Kidney tubule cell (primary cell): Measurements from ENCODE around the gene GSS.

ENCODE experiments used
- DNase-seq: peaks from one replicate; pipeline ENCODE4 v3.0.0-alpha.2; 2018; ENCODE audit warnings: low spot score

Gene GSS

DNA sequence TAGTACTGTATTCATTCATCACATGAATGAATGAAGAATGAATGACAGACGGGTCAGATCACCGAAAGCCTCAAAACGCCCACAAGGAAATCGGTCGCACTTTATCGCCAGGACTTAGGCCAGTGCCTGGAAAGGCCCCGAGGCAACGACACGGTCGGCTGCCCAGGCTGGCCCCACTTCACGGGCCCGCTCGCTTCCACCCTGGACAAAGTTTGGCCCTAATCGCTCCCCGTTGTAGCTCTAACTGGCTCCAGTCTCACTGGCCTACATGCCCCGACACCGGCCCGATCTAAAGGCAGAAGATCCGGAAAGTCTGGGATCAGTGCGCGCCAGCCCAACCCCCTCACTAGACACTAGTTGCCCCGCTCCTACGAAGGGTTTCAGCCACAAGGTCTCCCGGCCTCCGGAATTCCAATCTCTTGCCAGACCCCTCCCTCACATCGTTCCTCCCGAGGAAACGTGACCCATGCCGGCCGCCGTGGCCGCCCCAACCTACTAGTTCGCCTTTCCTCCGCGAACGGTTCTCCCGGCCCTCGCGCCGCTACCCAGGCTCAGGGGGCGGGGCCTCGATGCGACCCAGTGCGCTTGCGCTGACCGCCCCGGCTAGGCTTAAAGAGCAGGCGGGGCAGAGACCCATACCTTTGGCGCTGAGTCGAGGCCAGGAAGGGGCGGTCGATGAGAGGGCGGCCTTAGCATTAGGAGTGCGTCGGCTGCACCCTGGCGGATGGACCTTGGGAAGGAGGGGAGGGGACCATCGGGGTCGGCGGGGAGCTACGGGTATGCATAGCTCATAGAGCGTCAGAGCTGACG lies at the start of gene GSS, which contains the start of gene MYH7B:
Gene GSS, minus strand, starts transcription at position 576 of the 810 bp plus-strand sequence. CDS start 3,954 bp downstream, outside the sequence.
Gene MYH7B, plus strand, starts transcription at position 638 of the 810 bp plus-strand sequence. CDS start 22,138 bp downstream, outside the sequence.
- peak; percentile 96 for DNase-seq

DNA sequence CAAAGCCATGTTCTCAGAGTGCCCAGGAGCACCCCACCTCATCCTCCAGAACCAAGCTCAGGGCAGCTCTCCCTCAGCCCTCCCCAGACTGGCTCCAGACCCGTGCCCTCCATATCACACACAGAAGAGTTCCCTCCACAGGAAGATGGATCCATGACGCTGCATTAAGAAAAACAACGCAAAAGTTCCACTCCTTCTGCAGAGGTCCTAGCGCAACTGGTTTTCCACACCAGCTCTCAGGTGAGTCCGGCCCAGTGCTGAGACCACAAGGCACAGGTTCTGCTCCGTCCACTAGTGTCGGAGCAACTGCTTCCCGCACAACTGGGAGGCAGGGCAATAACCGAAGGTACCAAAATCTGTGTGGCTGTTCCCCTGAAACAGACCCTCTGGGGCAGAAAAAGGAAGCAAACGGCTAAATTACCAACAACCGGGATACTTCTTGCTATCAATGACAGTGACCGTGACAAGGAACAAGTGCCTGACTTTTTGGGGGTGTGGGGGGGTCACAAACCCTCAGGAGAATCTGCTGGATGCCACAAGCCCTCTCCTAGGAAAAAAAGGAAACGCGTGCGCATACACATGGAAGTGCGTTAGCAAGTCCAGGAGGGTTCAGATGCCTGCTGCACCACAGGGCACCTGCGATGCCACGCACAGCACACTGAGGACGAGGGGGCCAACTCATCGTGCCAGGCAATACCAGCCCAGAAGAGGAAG lies 49.3 kb upstream of the GSS start:
- no peak for DNase-seq

DNA sequence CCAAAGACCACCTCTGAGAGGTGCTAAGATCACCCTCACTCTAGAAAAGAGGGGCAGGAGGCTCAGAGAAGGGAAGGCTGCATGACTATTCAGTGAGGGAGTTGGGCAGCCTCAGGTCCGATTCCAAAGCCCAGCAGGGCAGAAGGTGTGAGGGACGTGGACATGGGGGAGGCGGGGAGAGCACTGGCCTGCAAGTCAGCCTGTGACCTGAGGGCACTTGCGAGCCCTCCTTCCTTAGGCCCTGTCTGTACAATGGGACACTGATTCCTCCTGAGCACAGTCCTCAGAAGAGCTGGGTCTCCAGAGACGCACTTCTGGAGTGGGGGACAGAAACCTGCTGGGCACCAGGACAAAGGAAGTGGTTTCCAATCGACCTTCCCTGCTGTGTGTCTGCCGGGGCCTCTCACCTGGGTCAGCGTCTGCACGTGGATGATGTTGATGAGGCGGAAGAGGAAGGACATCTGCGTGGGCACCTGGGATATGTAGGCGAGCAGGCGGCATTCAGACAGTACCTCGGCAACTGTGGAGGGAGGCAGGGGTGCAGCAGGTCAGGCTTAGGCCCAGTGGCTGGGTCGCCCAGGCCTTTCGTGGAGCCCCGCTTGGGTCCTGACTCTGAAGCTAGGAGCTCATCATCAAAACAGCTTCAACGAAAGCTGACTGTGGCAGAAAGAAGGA lies 48.6 kb upstream of the GSS start:
- no peak for DNase-seq

DNA sequence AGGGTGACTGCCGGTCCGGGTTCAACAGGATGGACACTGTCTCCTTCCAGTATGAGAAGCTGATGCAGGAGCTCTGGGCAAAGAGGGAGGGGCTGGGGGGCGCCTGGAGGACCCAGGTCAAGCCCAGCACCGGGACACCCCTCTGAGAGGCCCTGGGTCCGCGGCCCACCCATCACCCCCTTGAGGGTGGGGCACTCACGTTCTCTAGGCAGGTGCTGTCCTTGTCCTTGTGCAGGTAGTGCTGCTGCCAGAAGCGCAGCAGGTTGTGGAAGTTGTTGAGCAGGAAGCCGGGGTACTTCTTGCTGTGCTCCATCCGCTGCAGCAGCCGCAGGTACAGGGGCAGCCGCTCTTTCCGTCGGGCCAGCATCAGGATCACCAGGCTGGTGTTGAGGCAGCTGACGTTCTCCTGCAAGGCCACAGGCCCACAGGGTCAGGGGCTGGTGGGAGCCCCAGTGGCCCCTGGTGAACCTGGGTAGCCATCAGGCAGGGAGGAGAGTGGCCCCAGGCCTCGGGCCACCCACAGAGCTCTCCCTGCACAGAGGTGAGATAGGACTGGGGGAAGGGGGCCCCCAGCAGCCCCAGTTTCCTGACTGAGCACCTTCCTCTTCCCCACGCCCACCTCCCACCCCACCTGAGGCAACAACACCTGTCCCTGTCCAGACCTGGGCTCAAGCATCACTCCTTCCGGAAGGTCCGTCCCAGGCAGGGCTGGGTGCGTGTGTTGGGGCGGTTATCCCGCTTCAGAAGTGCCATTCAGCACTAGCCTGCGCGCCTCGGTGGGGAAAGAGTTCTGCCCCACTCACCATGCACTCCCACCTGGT lies 47.8 kb upstream of the GSS start:
- DNase-seq = no peak

DNA sequence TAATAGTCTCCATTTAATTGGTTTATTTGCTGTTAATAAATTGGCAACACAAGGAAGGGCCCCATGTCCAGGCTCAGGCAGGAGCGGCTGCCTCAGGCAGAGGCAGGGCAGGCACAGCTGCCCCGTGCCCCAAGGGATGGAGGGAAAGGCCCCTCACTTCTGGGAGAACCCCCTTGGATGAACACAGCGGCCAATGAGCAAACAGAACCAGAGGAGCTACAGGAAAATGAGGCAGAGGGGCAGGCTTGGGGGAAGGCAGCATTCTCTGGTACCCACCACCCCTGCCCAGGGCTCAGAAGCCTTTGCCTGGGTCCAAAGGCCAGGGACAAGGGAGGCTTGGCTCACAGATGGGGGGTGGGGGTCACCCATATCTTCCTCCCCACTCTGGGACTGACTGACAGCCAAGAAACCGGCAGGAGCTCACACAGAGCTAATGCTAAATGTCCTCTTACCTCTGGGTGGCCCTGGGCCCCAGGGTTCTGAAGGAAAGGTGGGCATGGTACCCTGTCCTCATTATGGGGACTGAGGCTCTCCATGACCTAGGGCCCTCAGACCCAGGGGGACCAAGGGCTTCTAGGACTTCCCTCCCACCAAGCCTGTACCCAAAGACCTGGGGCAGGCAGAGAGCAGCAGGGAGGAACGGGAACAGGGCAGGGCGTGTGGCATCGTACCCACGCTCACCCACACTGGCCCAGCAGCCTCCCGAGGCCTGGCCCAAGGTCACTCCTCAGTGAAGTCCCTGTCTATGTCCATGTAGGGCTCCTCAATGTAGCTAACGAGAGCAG lies 47.0 kb upstream of the GSS start:
- DNase-seq = no peak

DNA sequence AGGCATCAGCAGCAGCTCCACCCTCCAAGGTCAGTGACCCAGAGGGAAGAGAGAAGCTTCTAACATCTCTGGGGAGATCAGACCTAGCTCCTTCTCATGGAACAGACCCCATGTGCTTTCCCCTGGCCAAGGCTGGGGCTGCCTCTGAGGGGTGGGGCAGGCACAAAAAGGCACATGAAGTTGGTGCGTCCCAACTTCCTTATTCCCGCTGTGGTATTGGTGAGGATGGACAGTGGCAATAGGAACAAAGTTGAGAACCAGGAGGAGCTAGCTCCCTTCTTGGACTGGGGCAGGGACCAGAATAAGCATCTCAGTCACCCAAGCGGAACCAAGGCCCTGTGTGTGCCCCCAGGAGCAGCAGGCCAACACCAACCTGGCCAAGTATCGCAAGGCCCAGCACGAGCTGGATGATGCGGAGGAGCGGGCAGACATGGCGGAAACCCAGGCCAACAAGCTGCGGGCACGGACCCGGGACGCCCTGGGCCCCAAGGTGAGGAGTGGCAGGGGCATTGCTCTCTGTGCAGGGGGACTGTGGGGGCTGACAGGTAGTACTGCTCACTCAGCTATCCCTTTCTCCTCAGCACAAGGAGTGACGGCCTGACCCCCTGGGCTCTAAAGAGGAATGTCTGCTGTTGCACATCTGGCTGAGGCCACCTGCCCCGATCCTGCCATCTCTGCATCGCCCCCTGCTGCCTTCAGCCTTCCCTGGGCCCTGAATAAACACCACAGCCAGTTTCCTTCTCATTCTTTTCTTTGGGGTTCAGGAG lies 46.2 kb upstream of the GSS start:
- peak; percentile 5 for DNase-seq

DNA sequence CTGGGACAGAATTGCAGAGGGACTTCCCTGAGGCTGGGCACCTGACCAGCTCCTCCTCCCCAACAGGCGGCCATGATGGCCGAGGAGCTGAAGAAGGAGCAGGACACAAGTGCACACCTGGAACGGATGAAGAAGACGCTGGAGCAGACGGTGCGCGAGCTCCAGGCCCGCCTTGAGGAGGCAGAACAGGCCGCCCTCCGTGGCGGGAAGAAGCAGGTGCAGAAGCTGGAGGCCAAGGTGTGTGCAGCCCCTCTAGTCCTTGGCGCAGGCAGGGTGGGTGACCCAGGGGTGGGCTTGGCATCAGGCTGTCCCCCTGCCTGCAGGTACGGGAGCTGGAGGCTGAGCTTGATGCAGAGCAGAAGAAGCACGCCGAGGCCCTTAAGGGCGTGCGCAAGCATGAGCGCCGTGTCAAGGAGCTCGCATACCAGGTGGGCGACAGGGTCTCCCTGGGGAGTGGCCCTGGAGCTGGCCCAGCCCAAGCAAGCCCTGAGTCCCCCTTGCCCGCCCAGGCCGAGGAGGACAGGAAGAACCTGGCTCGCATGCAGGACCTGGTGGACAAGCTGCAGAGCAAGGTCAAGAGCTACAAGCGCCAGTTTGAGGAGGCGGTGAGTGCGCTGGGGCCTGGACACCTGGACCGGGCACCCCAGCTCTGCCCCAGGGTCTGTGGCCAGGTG lies 45.5 kb upstream of the GSS start:
- no peak for DNase-seq

DNA sequence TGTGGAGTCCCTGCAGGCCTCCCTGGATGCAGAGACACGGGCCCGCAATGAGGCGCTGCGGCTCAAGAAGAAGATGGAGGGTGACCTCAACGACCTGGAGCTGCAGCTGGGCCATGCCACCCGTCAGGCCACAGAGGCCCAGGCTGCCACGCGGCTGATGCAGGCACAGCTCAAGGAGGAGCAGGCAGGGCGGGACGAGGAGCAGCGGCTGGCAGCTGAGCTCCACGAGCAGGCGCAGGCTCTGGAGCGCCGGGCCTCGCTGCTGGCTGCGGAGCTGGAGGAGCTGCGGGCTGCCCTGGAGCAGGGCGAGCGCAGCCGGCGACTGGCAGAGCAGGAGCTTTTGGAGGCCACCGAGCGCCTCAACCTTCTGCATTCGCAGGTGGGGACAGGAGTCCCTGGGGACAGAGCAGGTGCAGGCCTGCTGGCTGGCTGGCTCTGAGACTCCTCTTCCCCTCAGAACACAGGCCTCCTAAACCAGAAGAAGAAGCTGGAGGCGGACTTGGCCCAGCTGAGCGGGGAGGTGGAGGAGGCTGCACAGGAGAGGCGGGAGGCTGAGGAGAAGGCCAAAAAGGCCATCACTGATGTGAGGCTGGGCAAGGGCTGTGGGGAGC lies 44.8 kb upstream of the GSS start:
- DNase-seq = no peak

DNA sequence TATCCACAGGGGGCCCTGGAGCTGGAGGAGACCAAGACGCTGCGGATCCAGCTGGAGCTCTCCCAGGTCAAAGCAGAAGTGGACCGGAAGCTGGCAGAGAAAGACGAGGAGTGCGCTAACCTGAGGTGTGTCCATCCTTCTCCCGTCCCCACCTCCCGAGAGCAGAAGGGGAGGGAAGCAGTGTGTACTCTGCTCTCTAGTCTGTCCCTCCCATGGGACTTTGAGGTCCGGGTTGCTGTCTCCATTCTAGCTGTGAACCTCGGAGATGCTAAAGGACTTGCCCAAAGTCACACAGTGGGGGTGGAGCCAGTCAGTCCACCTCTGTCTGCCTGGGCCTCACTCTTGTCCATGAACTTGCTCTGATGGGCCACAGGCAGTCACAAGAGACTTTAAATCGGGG lies 44.2 kb upstream of the GSS start:
- no peak for DNase-seq

DNA sequence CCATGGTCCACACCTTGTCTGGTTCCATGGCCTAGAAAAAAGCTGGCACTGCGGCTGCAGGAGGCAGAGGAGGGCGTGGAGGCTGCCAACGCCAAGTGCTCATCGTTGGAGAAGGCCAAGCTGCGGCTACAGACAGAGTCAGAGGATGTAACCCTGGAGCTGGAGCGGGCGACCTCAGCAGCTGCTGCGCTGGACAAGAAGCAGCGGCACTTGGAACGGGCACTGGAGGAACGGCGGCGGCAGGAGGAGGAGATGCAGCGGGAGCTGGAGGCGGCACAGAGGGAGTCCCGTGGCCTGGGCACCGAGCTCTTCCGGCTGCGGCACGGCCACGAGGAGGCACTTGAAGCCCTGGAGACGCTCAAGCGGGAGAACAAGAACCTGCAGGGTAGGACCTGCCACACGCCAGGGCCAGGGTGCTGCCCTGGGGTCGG lies 43.4 kb upstream of the GSS start:
- DNase-seq = no peak

DNA sequence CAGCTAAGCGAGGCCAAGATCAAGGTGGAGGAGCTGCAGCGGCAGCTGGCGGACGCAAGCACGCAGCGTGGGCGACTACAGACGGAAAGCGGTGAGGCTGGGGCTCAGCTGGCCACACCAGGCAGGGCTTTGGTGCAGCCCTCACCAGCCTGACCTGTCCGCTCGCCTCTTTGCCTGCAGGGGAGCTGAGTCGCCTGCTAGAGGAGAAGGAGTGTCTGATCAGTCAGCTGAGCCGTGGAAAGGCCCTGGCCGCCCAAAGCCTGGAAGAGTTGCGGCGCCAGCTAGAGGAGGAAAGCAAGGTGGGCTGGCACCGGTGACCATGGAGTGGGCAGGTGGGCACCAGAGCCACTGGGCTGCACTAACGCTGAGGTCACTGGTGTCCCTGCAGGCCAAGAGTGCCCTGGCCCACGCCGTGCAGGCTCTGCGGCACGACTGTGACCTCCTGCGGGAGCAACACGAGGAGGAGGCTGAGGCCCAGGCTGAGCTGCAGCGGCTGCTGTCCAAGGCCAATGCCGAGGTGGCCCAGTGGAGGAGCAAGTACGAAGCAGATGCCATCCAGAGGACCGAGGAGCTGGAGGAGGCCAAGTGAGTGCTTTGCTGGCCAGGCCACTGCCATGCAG lies 42.8 kb upstream of the GSS start:
- no peak for DNase-seq

DNA sequence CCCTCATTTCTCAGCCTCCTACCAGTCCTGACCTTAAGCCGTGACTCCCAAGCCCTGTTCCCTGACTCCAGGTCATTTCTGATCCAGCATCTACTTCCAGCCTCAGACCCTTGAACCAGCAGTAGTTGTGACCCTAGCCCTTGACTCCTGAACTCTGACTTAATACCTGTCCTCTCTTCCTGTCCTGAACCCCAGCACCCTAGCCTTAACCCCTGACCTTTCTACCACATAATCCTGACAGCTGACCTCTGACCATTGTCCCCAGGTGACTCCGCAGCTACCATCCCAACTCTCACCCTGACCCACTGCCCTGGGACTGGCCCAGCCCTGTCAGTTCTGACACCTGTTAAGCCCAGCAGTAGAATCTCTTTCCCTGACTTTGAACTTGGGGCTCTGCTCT lies 42.2 kb upstream of the GSS start:
- no peak for DNase-seq

DNA sequence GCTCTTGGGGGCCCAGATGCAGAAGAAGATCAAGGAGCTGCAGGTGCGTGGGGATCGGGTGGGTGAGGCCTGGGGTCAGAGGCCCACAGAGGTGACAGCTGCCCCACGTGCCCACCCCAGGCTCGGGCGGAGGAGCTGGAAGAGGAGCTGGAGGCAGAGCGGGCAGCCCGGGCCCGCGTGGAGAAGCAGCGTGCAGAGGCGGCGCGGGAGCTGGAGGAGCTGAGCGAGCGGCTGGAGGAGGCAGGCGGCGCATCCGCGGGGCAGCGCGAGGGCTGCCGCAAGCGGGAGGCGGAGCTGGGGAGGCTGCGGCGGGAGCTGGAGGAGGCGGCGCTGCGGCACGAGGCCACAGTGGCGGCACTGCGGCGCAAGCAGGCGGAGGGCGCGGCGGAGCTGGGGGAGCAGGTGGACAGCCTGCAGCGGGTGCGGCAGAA lies 41.5 kb upstream of the GSS start:
- no peak for DNase-seq

DNA sequence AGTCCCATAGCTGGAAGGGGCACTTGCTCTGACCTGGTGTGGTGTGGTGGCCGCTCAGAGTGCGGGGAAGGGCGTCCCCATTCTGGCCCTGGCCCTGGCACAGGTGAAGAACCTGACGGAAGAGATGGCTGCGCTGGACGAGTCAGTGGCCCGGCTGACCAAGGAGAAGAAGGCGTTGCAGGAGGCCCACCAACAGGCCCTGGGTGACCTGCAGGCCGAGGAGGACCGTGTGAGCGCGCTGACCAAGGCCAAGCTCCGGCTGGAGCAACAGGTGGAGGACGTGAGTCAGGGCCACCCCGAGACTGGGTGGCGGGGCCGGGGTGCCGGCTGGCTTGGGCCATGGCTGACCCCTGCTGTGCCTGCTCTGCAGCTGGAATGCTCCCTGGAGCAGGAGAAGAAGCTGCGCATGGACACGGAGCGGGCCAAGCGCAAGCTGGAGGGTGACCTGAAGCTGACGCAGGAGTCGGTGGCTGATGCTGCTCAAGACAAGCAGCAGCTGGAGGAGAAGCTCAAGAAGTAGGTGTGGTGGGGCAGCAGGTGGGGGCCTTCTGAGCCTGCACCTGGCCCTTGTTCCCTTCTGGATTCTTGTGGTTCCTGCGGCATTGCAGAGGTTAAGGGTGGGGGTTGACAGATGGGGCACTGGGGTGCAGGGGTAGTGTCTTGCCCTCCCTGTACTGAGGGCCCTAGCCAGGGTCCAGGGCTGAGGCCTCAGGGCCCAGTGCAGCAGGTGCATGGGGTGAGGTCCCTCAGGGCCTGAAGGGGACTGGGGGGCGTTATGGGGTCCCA lies 40.8 kb upstream of the GSS start:
- DNase-seq = no peak

DNA sequence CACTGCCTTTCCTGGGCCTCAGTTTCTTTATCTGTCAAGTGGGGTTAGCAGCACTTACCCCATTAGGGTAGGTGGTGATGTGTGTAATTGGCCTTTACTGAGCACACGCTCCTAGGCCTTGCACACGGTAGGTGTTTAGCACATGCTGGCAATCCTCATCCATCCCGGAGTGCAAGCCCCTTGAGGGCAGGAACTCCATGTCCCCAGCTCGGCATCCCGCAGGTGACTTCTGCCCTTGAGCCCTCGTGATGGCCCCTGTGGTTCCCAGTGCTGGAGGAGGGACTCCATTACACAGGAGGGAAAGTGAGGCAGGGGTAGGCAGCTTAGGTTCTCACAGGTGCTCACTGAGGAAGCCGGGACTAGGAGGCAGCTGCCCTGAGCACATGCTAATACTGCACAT lies 40.1 kb upstream of the GSS start:
- no peak for DNase-seq

DNA sequence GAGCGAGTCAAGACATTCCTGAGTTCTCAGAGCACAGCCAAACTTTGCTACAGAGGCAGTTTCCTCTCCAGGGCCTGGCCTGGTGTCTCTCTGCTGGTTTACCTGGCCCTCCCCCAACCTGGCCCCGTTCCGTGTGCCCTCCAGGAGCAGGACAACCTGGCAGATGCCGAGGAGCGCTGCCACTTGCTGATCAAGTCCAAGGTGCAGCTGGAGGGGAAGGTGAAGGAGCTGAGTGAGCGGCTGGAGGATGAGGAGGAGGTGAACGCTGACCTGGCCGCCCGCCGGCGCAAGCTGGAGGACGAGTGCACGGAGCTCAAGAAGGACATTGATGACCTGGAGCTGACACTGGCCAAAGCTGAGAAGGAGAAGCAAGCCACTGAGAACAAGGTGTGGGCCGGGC lies 39.6 kb upstream of the GSS start:
- DNase-seq = no peak

DNA sequence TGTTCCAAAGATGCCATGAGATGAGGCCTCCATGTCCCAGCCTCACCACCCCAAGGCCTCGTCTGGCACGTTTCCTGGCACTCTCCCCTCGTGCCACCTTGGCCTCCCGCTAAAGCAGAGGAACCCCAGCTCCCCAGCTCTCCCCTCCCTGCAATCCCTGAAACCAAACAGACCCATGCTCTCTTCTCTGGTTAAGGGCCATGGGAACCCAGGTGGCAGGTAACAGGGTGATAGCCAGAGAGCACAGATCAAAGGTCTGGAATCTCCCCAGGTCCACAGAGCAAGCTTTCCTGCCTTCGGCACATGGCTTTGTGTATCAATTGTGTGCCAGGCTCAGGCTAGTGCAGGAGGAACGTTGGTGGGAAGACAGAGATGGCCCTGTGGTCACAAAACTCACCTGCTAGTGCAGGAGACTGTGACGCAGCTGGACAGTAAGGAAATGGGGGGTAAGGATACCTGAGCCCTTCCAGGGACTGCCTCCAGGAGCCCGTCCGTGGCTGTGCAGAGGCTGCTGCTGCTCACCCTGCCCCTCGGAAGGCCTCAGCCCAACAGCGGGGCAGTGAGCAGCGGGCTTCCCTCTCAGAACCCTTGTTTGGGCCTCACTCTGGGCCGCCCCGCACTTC lies 39.0 kb upstream of the GSS start:
- DNase-seq = no peak
